NCI-H2081 (cell line): Measurements from ENCODE around the gene PHEX.

ENCODE experiments used
- DNase-seq, 2 experiments: peaks; one replicate each; lab custom pipeline; 2025; lab: John Stamatoyannopoulos, UW

Gene PHEX

DNA sequence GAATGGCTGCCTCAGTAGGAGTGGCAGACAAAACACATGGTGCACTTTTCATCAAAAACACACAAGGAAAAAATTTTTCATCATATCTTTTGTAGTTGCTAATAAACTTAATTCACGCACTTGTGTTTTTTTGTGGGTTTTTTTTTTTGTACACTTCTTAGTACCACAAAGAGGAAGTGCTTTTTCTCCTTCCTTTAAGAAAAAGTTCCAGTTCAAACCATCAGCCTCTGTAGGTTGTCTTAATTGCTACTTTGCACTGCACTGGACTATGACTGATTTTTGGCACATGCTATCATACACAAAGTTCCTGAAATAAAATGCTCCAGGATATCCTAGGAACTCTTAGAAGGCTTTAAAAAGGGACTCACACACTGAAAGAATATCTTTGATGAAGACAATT, at the start of gene PHEX:
TSS of gene PHEX (plus strand) at position 242 of the 400 bp plus-strand sequence. CDS start 681 bp downstream, outside the sequence.
- DNase-seq = no peak

- DNase-seq = peak; percentile 63 to 77
These were observed 46.8 kb upstream of the PHEX start for GRCh38 chrX:21985332-21985777.

GRCh38 chrX:21986596-21986995, 45.5 kb upstream of the PHEX start:
- no peak for DNase-seq

DNA sequence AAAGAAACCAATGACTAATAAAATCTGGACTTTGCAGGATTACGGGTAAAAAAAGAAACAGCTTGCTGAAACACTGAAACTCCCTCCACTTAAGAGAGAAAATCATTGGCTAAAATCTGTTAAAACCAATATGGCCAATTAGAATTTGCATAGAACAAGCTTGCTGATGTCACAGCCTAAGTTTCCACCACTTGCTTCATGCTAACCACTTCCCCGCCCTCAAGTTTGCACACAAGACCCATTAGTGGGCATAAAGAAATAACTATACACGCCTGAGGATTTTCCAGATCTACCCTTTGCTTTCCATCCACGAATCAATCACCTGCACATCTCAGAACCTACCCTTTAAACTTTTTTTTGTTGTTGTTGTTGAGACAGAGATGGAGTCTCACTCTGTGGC, 42.7 kb upstream of the PHEX start:
- no peak for DNase-seq

GRCh38 chrX:21990832-21991231, 41.3 kb upstream of the PHEX start:
- DNase-seq = no peak

DNA sequence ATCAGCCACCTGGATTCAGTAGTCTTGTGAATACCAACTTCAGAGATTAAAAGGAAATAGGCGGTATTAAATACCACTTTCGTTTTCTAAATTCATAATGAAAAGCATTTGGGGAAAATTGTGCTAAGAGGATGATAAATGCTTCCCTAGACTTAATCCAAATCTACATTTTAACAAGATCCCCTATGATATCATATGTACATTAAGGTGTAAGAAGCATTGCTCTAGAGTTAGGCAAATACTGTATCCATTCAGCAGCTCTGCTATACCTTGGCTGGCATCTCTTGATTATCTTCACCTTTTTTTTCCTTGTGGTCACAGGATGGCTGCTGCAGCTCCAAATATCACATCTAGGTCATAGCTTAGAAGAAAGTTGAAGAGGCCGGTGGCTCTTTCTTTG, 40.6 kb upstream of the PHEX start:
- DNase-seq = no peak

DNA sequence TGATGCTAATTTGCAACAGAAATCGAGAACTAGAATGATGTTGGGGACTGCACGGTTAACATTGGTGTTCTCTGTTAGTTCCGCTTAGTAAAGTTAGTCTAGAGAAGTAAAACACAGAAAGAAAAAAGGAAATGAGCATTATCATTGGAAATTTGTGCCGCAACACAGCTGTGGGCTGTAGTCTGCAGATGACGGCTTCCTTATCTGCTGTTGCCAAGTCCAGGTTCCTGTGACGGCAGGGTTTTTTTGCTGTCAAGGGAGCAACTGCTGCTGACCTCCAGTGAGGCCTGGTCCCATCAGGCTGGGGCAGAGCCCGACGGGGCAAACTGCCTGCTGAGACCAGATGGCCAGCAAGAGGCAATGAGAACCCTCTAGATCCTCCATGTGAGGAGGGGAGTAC, 38.9 kb upstream of the PHEX start:
- DNase-seq = no peak

GRCh38 chrX:21996872-21997455, 35.2 kb upstream of the PHEX start:
- DNase-seq = no peak

DNA sequence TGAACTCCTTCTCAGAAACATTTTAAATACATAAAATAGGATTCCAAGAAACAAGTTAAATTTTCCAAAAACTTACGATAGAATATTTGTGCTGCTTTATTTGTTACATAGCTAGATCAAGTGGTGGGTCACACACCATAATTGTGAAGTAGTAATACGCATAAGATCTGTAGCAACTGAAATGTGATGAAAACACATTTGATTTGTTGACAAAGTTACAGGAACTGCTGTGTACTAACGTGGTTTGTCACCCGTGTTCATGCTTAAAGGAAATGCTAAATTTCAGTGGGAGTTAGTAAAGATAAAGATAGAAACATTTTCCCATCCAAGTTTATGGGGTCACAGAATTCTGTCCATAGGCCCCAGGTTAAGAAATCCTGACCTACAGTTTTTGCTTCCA, 34.1 kb upstream of the PHEX start:
- no peak for DNase-seq

GRCh38 chrX:22004866-22005265, 27.3 kb upstream of the PHEX start:
- DNase-seq = no peak

GRCh38 chrX:22012051-22012450, 20.1 kb upstream of the PHEX start:
- DNase-seq = no peak

DNA sequence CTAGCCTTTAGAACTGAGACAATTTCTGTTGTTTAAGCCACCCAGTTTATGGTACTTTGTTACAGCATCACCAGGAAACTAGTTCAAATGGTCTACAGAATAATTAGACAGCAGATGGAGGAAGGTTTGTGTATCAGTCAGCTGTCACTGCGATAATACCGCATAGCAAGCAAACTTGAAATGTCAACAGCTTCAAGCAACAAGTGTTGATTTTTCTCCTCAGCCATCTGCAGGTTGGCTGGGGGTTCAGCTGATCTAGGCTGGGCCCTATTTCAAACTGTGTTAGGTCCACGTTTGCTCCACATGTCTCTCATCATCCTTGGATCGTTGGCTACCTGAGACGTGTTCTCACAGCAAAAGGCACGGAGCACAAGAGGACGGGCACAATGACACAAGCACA, 19.2 kb upstream of the PHEX start:
- DNase-seq = no peak

DNA sequence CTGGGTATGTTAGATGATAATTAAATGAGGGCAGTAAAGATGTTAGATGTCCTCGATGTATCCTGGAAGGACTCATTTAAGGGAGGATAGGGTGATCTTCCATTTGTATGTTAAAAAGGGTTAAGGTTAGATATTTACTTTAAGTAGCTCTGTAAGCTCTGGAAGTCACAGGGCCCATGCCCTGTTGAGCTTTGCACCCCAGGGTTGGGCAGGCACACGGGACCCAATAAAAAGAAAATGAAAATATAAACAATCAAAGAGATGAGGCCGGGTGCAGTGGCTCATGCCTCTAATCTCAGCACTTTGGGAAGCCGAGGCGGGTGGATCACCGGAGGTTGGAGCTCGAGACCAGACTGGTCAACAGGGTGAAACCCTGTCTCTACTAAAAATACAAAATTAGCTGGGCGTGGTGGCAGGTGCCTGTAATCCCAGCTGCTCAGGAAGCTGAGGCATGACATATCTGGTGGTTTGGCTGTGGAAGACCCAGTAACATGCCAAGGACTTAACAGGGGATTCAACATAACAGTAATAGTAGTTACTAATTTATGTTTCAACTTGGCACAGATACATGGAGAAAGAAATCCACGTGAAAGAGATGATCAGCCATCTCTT, 16.9 kb upstream of the PHEX start:
- DNase-seq = no peak

- DNase-seq = no peak
These were observed 10.3 kb upstream of the PHEX start for GRCh38 chrX:22021751-22022324.

DNA sequence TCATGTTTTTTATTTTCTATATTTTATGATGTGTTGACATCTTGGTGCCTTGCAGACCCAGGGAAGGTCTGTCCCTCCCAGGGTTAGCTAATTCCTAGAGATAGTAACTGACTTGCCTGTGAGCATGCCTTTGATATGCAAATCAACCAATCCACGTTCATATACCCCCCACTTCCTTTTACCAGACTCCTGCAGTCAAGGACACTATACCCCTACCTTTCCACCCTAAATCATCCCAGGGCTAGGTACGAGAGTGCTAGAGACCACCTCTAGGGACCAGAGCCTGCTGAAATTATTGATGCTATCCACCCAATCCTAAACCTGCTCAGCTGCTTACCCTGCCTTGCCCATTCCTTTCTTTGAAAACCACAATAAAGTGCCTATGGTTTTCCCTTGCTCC, 7.5 kb upstream of the PHEX start:
- DNase-seq = no peak

- DNase-seq = no peak
These were observed 6.4 kb upstream of the PHEX start for GRCh38 chrX:22025751-22026150.

GRCh38 chrX:22026731-22027130, 5.4 kb upstream of the PHEX start:
- DNase-seq = no peak

DNA sequence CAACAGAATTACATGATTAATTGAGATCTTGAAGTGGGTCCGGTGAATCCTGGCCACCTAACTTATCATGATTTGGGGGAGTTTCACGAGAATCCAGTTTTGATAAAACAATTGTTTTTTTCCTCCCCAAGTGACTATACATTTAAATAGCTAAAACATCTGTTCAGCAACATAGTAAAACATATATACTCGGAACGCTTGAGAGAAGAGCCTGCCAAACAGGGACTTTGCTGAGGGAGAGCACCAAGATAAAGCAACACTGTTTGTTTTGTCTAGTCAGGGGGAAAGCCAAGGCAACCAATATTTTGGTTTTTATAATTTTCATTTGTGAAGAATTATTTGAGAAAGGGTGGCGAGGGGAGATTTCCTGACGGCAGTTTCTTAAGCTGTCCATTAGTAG, 381 bp downstream of the PHEX start:
- DNase-seq = no peak

- no peak for DNase-seq
These were observed 1.7 kb downstream of the PHEX start for GRCh38 chrX:22033818-22034217.

DNA sequence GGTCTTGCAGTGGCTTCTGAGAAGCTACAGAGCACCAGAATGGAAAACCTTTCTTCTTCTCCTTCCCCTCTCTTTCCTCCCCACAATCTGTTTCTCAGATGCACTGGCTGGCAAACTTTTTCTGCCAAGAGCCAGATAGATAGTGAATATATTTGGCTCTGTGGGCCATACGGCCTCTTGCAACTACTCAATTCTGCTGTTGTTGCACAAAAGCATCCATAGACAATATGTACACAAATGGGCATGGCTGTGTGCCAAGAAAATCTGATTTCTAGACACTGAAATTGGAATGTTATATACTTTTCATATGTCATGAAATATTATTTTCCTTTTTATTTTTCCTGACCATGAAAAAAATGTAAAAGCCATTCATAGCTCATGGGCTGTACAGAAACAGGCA, 3.1 kb downstream of the PHEX start:
- DNase-seq = no peak

GRCh38 chrX:22037225-22037624, 5.1 kb downstream of the PHEX start:
- no peak for DNase-seq

GRCh38 chrX:22037911-22038537, 5.9 kb downstream of the PHEX start:
- no peak for DNase-seq

DNA sequence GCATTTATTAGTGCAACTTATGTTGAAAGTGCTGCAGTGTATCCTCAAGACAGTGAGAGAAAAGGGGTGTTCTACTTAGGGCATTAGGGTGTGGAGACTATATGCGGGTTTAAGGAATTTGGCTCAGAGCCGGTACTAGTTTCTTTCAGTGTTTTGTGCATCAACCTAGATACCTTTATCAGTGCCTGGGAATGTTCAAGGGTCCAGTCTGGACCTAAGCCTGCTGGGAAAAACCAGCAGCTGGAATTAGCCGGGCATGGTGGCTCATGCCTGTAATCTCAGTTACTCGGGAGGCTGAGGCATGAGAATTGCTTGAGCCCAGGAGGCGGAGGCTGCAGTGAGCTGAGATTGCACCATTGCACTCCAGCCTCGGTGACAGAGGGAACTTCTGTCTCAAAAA, 7.4 kb downstream of the PHEX start:
- no peak for DNase-seq
